Activated T-helper 1 cell treated with anti-CD3 and anti-CD28 coated beads, Interleukin-12 subunit alpha, Interleukin-12 subunit beta, Interleukin-2, Interleukin-4 antibody, amounts not matched to agents 30 ng/mL and 10 ng/mL and 1 ng/mL, durations not matched to agents 14 hours and 24 hours and 36 hours (primary cell): ENCODE data around the gene GNB5. TPM values are rescaled to one million over a fixed set of nuclear protein-coding genes. Genes with fewer than 3 reads are reported as not detected.

Source experiments
- DNase-seq: peaks from one replicate; pipeline ENCODE4 v3.0.0; 2021; ENCODE audit warnings: low spot score
- H3K27ac Mint-ChIP-seq: one replicate; pipeline ENCODE4 v1.8.0; 2021; ENCODE audit warnings: mild to moderate bottlenecking, mixed read lengths
- H3K27me3 Mint-ChIP-seq: one replicate; pipeline ENCODE4 v1.8.0; 2022; ENCODE audit warnings: mild to moderate bottlenecking, moderate library complexity, mixed read lengths; ENCODE audit not compliant: insufficient read depth
- H3K36me3 Mint-ChIP-seq: one replicate; pipeline ENCODE4 v1.8.0; 2021; ENCODE audit warnings: low read depth, mixed read lengths
- H3K4me1 Mint-ChIP-seq: one replicate; pipeline ENCODE4 v1.8.0; 2021; ENCODE audit warnings: low read depth, mixed read lengths
- H3K4me3 Mint-ChIP-seq: one replicate; pipeline ENCODE4 v1.8.0; 2021; ENCODE audit warnings: mild to moderate bottlenecking, moderate library complexity, mixed read lengths
- H3K9me3 Mint-ChIP-seq: one replicate; pipeline ENCODE4 v1.8.0; 2021; ENCODE audit warnings: mixed read lengths
- intact Hi-C: fragments of 100-400 bp; cut with micrococcal nuclease; formaldehyde crosslinking; loops from one replicate; pipeline ENCODE4 v1.15.1; 2024
- total RNA-seq: library from RNA; stranded (reverse); gene quantifications from 2 replicates; pipeline ENCODE4 v1.2.3, GENCODE V29; 2022

GNB5 gene
- total RNA-seq, 1 donor from 2014 or later, result 17.0 TPM

DNA sequence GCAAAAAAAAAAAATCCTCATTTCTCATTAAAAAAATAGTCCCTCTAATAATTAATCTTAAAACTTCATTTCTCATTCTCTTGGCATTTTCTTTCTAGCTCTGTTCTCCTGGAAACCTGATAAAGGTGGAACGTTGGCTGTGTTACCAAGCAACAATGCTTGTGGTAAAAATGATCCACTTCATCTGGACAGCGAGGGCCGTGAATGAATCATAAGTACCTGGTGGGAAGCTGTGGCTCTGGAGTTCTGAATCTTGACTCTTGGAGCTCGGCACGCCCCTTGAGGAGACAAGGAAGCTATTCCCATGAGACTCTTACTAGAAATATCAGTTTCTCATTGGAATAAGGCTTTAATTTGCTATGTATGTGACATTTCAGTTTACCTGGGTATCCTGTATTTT, 111.2 kb downstream of the GNB5 start:
- no peak for DNase-seq
- Mint-ChIP-seq H3K4me3 (no peak overlapping the region), H3K9me3 (no peaks in the 10 kb centered on the region), H3K27ac (no peak overlapping the region), H3K4me1 (peaks cover 38% of the 10 kb centered on the region), H3K27me3 (no peaks in the 10 kb centered on the region), H3K36me3 (no peaks in the 10 kb centered on the region)
- intact Hi-C loops, result no loop called here

DNA sequence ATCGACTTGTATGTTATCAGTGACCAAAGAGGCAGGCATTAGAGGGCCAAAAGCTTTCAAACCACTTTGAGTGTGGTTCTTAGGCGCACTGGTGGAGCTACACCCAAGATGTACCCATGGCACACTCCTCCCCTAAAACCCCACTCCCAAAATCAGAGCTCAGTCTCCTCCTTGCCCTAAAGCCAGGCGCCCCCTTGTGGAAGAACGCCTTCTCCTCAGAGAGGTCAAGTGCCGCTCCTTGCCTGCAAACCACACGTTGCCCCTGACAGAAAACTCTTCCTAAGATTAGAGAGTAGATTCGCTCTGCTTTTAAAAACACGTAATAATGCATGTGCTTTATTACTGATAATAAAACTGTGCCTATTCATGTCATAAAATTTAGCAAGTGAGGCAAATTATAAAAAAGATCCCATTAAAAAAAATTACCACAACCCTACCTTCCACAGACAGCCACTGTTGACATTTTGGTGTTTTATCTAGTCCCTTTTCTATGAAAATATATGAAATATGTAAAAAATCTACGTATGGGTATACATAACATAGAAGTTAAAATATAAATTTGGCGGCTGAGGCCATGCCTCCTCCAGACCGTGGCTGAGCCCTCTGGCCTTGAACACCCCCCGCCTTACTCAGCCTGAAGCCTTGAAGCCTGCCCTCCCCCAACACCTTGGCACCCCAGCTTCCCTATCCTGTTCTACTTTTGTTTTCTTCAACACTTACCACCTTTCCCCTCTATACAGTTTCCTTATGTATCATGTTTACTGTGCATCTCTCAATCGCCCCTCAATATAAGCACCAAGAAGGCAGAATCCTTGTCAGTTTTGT, 112.1 kb downstream of the GNB5 start:
- Mint-ChIP-seq H3K4me1 (peaks cover 38% of the 10 kb centered on the region), H3K36me3 (no peaks in the 10 kb centered on the region), H3K9me3 (no peaks in the 10 kb centered on the region), H3K27ac (no peak overlapping the region), H3K27me3 (no peaks in the 10 kb centered on the region), H3K4me3 (no peak overlapping the region)
- DNase-seq, result peak; percentile 61
- intact Hi-C loops, result loop anchor here (1.0 to 5.0 kb wide), 3 partner anchors 57 to 97 kb away; no protein-coding TSS in a partner anchor

DNA sequence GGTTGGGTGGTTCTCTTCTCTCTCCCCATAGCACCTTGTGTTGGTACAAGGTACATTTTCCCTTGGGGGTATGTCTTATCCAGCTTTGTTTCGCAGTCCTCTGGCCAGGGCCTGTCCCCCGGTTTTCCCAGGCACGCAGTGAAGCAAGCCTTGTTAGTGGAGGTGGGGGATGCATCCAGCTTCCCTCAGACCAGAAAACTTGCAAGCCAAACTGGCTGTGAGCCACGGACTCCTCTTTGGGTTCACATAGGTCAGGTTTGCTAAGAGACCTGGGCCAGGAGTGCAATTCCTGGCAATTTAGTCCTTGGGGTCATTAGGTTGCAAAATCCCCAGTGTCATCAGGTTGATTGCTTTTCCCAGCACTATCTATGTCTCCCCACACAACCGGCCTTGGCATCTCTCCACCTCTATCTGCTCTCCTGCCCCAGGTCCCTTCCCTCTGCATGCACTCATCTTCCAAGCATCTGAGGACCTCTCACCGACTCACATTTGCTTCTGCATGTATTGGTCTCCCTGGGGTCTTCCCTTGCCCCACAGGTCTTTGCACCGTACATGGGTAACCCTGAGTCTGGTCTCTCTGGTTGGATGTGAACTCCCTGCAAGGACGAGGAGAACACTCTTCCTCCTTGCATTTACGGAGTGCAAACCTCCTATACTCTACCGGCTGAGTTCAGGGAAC, 112.9 kb downstream of the GNB5 start:
- Mint-ChIP-seq H3K4me1 (peaks cover 32% of the 10 kb centered on the region), H3K27me3 (no peaks in the 10 kb centered on the region), H3K9me3 (no peaks in the 10 kb centered on the region), H3K27ac (no peak overlapping the region), H3K36me3 (no peaks in the 10 kb centered on the region), H3K4me3 (no peak overlapping the region)
- DNase-seq, result no peak
- intact Hi-C loops, result loop anchor here (5.0 kb wide), 2 partner anchors 56 to 59 kb away; no protein-coding TSS in a partner anchor

DNA sequence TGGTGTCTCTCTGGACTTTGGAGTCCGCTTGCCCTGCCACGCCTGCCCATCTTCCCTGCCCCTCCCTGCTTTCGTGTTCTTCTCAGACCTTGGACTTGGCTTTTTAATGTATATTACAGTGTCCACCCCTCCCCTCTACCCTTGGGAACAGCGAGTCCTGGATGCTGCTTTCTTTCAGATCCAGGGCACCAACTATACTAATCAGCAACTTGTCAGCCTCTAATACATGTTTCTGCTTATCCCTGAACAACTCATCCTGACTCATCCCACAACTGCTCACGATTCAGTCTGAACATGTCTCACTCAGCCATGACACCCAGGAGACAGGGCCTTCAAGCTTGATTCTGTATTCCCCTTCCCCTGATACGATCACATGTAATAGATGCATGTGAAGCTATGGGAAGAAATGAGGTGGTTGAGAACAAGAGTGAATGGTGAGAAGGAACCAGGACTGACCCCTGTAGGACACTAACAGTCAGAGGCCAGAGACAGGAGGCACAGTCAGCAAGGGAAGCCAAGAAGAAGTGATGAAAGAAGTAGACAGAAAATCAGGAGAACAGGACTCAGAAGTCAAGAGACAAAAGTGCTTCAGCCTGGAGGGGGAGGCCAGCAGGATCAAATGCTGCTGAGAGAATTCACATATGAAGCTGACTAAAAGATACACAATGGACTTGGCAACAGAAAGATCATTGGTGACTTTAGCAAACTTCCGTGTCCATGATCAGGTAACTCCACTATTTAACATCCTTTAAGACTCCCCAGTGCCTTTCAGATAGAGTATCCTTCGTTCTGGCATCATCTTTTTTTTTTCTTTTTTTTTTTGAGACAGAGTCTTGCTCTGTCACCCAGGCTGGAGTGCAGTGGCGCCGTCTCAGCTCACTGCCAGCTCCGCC, 114.1 kb downstream of the GNB5 start:
- peak overlapping the region; percentile 21 for H3K27ac Mint-ChIP-seq

DNA sequence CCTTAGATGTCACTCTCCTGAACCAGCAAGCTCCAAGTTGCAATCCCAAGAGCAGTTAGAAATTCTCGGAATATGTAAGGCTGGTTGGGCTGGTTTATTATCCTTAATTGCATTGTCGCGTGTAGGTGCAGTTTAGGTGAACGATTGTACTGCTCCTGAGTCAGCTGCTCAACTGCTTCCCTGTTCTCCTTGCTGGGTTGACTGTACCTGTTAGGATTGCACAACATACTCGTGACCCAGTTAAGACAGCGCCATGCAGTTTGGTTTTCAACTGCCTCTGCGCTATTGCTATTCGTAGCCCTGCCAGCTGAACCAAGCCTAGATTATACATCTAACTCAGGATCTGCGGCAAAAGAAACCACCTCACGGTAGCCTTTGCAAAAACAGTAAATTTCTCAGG, 119.6 kb downstream of the GNB5 start:
- Mint-ChIP-seq H3K27ac (no peak overlapping the region), H3K36me3 (peaks cover 5% of the 10 kb centered on the region), H3K4me1 (peaks cover 10% of the 10 kb centered on the region), H3K4me3 (no peak overlapping the region), H3K9me3 (no peaks in the 10 kb centered on the region), H3K27me3 (peaks cover 7% of the 10 kb centered on the region)
- intact Hi-C loops, result no loop called here
- no peak for DNase-seq

More for the DNA sequence above, 114.1 kb downstream of the GNB5 start:
- Mint-ChIP-seq H3K36me3 (no peaks in the 10 kb centered on the region), H3K27me3 (peaks cover 3% of the 10 kb centered on the region), H3K4me1 (peaks cover 20% of the 10 kb centered on the region), H3K4me3 (no peak overlapping the region), H3K9me3 (no peaks in the 10 kb centered on the region)
- no peak for DNase-seq
- intact Hi-C loops, result loop anchor here (1.0 to 5.0 kb wide), 3 partner anchors 55 to 189 kb away; no protein-coding TSS in a partner anchor

DNA sequence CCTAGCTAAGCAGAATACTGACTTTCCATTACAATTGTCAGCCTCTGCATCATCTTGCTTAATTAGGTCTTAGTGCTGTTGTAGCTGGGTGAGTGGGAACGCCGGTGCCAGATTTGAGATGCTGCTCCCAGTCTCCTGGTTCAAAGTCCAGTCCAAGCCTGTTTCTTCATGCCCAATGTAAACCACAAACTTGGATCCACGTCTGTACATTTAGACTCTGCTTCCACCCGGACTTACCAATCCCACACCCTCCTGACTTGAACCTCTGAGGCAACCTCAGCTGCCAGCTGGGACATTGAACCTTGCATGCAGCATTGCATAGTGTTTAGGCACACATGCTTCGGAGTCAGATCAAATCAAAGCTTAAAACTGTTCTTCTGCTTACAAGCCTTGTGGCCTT, 121.6 kb downstream of the GNB5 start:
- Mint-ChIP-seq H3K36me3 (peaks cover 11% of the 10 kb centered on the region), H3K4me3 (no peak overlapping the region), H3K4me1 (peaks cover 13% of the 10 kb centered on the region), H3K27ac (no peak overlapping the region), H3K27me3 (peaks cover 7% of the 10 kb centered on the region), H3K9me3 (no peaks in the 10 kb centered on the region)
- intact Hi-C loops, result no loop called here
- no peak for DNase-seq

DNA sequence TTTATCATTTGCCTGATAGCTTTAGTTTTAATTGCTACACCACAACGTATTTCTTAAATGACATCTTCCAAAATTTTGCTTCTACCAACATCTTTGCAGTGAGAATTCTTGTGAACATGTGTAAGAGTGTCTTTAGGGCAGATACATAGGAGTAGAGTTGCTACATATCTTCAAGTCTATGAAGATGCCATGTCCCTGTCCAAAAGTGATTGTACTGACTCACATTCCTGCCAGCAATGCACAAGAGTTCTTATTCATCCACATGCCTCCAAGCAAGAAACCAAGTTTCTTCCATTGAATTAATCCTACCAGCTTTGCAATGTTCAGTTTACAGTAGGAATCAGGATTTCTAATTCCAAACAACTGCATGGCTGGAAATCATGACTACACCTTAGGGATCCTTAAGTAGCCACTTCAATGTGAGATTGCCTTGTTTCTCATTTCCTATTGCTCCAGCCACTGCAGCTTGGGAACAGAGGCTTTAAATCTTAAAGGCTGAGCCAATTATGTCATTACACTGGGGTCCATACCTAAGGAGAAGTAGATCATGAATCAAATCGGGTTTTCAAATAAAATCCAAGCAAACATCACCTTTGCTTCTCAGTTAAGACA, 123.1 kb downstream of the GNB5 start:
- Mint-ChIP-seq H3K4me1 (peaks cover 13% of the 10 kb centered on the region), H3K27me3 (peaks cover 7% of the 10 kb centered on the region), H3K27ac (no peak overlapping the region), H3K36me3 (peaks cover 24% of the 10 kb centered on the region), H3K4me3 (no peak overlapping the region), H3K9me3 (no peaks in the 10 kb centered on the region)
- intact Hi-C loops, result no loop called here
- DNase-seq, result no peak

DNA sequence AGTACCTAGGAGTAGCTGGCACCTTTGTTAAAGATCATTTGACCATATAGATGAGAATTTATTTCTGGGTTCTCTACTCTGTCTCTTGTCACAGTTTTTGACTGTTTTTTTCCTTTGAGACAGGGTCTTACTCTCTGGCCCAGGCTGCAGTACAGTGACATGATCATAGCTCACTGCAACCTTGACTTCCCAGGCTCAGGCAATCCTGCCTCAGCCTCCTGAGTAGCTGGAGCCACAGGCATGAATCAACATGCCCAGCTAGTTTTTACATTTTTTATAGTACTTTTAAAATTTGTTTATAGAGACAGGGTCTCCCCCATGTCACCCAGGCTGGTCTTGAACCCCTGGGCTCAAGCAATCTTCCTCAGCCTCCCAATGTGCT, 123.7 kb downstream of the GNB5 start:
- Mint-ChIP-seq H3K4me3 (no peak overlapping the region), H3K27me3 (peaks cover 7% of the 10 kb centered on the region), H3K27ac (no peak overlapping the region), H3K9me3 (no peaks in the 10 kb centered on the region), H3K4me1 (peaks cover 13% of the 10 kb centered on the region), H3K36me3 (peaks cover 26% of the 10 kb centered on the region)
- intact Hi-C loops, result no loop called here
- DNase-seq, result no peak

DNA sequence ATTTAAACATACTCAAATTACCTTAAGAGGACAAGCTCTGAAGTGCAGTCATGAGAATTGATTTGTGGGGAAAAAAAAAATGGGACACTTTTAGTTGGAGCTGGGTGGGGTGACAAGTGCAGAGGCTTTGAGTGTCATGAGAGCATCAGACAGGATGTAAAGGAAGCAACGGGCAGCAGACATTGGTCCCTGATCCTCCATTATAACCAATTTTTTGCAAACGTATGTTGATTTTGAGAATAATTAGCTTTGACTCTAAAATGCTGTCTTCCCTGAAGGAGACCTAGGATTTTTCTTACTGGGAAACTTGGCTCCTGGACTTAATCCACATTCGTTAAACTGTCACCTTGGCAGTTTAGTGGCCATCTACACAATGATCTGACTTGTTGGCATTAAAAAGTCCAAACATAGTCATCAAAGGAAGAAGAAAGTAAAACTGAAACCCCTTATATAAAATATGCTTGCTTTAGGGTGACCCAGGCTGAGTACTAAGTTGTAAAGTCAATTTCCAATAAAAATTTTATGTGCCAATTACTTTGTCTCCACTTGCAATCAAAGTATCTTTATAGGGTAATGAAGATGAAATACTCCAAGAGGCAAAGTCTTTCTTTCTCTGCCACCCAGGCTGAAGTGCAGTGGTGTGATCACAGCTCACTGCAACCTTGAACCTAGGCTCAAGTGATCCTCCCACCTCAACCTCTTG, 124.2 kb downstream of the GNB5 start:
- H3K27ac Mint-ChIP-seq, result no peak overlapping the region
- no peak overlapping the region for H3K4me3 Mint-ChIP-seq
- peaks cover 26% of the 10 kb centered on the region for H3K36me3 Mint-ChIP-seq
- DNase-seq, result no peak
- H3K4me1 Mint-ChIP-seq, result peaks cover 13% of the 10 kb centered on the region
- intact Hi-C loops, result no loop called here
- H3K9me3 Mint-ChIP-seq, result no peaks in the 10 kb centered on the region
- peaks cover 2% of the 10 kb centered on the region for H3K27me3 Mint-ChIP-seq

Other genes with a start within 250 kb of the GNB5 start
- gene LEO1, start 219.6 kb downstream of the GNB5 start, total RNA-seq, result 36.3 and 36.5 TPM in 2 replicates
- 57.3 and 57.9 TPM in 2 replicates for gene MAPK6, start 172.2 kb downstream of the GNB5 start, total RNA-seq
- gene BCL2L10, start 78.6 kb downstream of the GNB5 start, total RNA-seq, result not detected in 2 replicates
- gene MYO5C, start 104.4 kb upstream of the GNB5 start, total RNA-seq, result 0.29 and 0.54 TPM in 2 replicates